PC-9 (cell line): ENCODE measurements around the gene INPP5A. TPM values are rescaled to one million over a fixed set of nuclear protein-coding genes. Genes with fewer than 3 reads are reported as not detected.

Experiments
- BruUV-seq: library from RNA; stranded (reverse); fragments of 400-500 nt; replicated peaks from 2 replicates; lab custom pipeline; 2021; lab: Mats Ljungman, UMichigan
- CTCF ChIA-PET: fragments of 300-600 bp; sonication (Branson Sonifier 250); formaldehyde crosslinking; loops from one replicate; lab custom pipeline; 2022; ENCODE audit warnings: antibody characterized with exemption; lab: Charles Lee
- POLR2A ChIA-PET: fragments of 300-600 bp; sonication (Branson Sonifier 250); formaldehyde crosslinking; loops from one replicate; lab custom pipeline; 2022; ENCODE audit warnings: antibody characterized with exemption; ENCODE audit not compliant: unreplicated experiment; lab: Charles Lee
- DNase-seq, 2 experiments: peaks; one replicate each; pipeline versions ENCODE4 v3.0.0 to v3.0.0-alpha.2; 2015 to 2022; ENCODE audit warnings: mixed read lengths in 1 of 2
- H2AFZ ChIP-seq: fragments of 200-600 bp; sonication (generic); 2 replicates; pipeline ENCODE4 v1.8.1; 2017; ENCODE audit warnings: antibody characterized with exemption
- H3F3A ChIP-seq: fragments of 200-600 bp; sonication (generic); 2 replicates; pipeline ENCODE4 v1.8.1; 2017; ENCODE audit warnings: antibody characterized with exemption, mild to moderate bottlenecking, low read depth; ENCODE audit not compliant: insufficient read depth
- H3K27ac ChIP-seq: fragments of 200-600 bp; sonication (generic); 2 replicates; pipeline ENCODE4 v1.6.1; 2016; ENCODE audit warnings: mixed run types
- H3K27me3 ChIP-seq: fragments of 200-600 bp; sonication (generic); 2 replicates; pipeline ENCODE4 v1.6.1; 2016; ENCODE audit warnings: low read depth, mixed run types; ENCODE audit not compliant: insufficient read depth
- H3K36me3 ChIP-seq: fragments of 200-600 bp; sonication (generic); 2 replicates; pipeline ENCODE4 v1.6.1; 2016; ENCODE audit warnings: low read depth, mixed run types
- H3K4me1 ChIP-seq: fragments of 200-600 bp; sonication (generic); replicated peaks from 2 replicates; pipeline ENCODE4 v1.6.1; 2016; ENCODE audit warnings: mixed run types; ENCODE audit not compliant: insufficient read depth
- H3K4me2 ChIP-seq: fragments of 200-600 bp; sonication (generic); 2 replicates; pipeline ENCODE4 v1.6.1; 2017; ENCODE audit warnings: mixed run types
- H3K4me3 ChIP-seq: fragments of 200-600 bp; sonication (generic); 2 replicates; pipeline ENCODE4 v1.6.1; 2016; ENCODE audit warnings: mixed run types
- H3K79me2 ChIP-seq: fragments of 200-600 bp; sonication (generic); 2 replicates; pipeline ENCODE4 v1.6.1; 2017; ENCODE audit warnings: low read depth, mixed run types
- H3K9me2 ChIP-seq: fragments of 200-600 bp; sonication (generic); 2 replicates; pipeline ENCODE4 v1.8.1; 2017; ENCODE audit warnings: mild to moderate bottlenecking; ENCODE audit not compliant: insufficient read depth
- H3K9me3 ChIP-seq: fragments of 200-600 bp; sonication (generic); 2 replicates; pipeline ENCODE4 v1.8.1; 2016; ENCODE audit warnings: low read depth; ENCODE audit not compliant: insufficient read depth
- H4K20me1 ChIP-seq: fragments of 200-600 bp; sonication (generic); 2 replicates; pipeline ENCODE4 v1.8.1; 2017; ENCODE audit not compliant: insufficient read depth
- CTCF ChIP-seq: fragments of 200-600 bp; sonication (generic); conservative IDR thresholded peaks from 2 replicates; pipeline ENCODE4 v1.6.1; 2017; ENCODE audit warnings: mixed run types, antibody characterized with exemption, mild to moderate bottlenecking, moderate library complexity
- EZH2 ChIP-seq: fragments of 200-600 bp; sonication (generic); IDR thresholded peaks from 2 replicates; pipeline ENCODE4 v1.8.0; 2017; ENCODE audit warnings: antibody characterized with exemption, low read depth
- intact Hi-C: fragments of 100-400 bp; cut with micrococcal nuclease; formaldehyde crosslinking; loops from one replicate; pipeline ENCODE4 v1.10.0; 2022; ENCODE audit not compliant: unreplicated experiment
- total RNA-seq: library from RNA; stranded (reverse); gene quantifications from 2 replicates; pipeline ENCODE4 v1.2.3, GENCODE V29; 2021

INPP5A gene
- total RNA-seq, 1 experiment from 2014 or later: 18.4 TPM

- peaks cover 32% of the 10 kb centered on the region for H3K4me1 ChIP-seq
- no peaks in the 10 kb centered on the region for H3K9me2 ChIP-seq
- no peak overlapping the region for H3K27ac ChIP-seq
- no TSS peak for BruUV-seq
- no peaks in the 10 kb centered on the region for H4K20me1 ChIP-seq
- peaks cover 35% of the 10 kb centered on the region for H3F3A ChIP-seq
- H3K4me3 ChIP-seq: no peak overlapping the region
- no peaks in the 10 kb centered on the region for H3K9me3 ChIP-seq
- no peak for DNase-seq
- H3K4me2 ChIP-seq: no peak overlapping the region
- ChIA-PET POLR2A (no interaction called here), CTCF (no interaction called here)
- no peak for TF ChIP-seq EZH2
- no peak for TF ChIP-seq CTCF
- H2AFZ ChIP-seq: no peak overlapping the region
- intact Hi-C loops: no loop called here
- H3K27me3 ChIP-seq: no peaks in the 10 kb centered on the region
- H3K79me2 ChIP-seq: no peaks in the 10 kb centered on the region
- H3K36me3 ChIP-seq: no peaks in the 10 kb centered on the region
Measured at GRCh38 chr10:132687181-132687892, 149.8 kb downstream of the INPP5A start.

- no peaks in the 10 kb centered on the region for H3K79me2 ChIP-seq
- ChIA-PET POLR2A (no interaction called here), CTCF (no interaction called here)
- H3F3A ChIP-seq: peaks cover 35% of the 10 kb centered on the region
- no peaks in the 10 kb centered on the region for H3K27me3 ChIP-seq
- H3K9me3 ChIP-seq: no peaks in the 10 kb centered on the region
- BruUV-seq: no TSS peak
- no peaks in the 10 kb centered on the region for H3K36me3 ChIP-seq
- DNase-seq: no peak
- H2AFZ ChIP-seq: no peak overlapping the region
- H3K4me2 ChIP-seq: no peak overlapping the region
- H3K9me2 ChIP-seq: no peaks in the 10 kb centered on the region
- TF ChIP-seq EZH2 (no peak), CTCF (no peak)
- intact Hi-C loops: no loop called here
- H3K27ac ChIP-seq: no peak overlapping the region
- peaks cover 32% of the 10 kb centered on the region for H3K4me1 ChIP-seq
- no peak overlapping the region for H3K4me3 ChIP-seq
- H4K20me1 ChIP-seq: no peaks in the 10 kb centered on the region
Measured at GRCh38 chr10:132687893-132688579, 150.4 kb downstream of the INPP5A start.

GRCh38 chr10:132688580-132689420, 151.2 kb downstream of the INPP5A start:
- H3F3A ChIP-seq: peaks cover 31% of the 10 kb centered on the region
- ChIA-PET POLR2A (no interaction called here), CTCF (interaction anchor here (0.6 kb wide), 1 partner anchor 334 kb away, joined by 3 read pairs; no protein-coding TSS in a partner anchor)
- no peak overlapping the region for H3K4me2 ChIP-seq
- H3K4me3 ChIP-seq: no peak overlapping the region
- peaks cover 28% of the 10 kb centered on the region for H3K4me1 ChIP-seq
- no peak overlapping the region for H3K27ac ChIP-seq
- H3K9me2 ChIP-seq: no peaks in the 10 kb centered on the region
- TF ChIP-seq CTCF: no peak
- no peaks in the 10 kb centered on the region for H3K36me3 ChIP-seq
- H3K9me3 ChIP-seq: no peaks in the 10 kb centered on the region
- no peaks in the 10 kb centered on the region for H3K79me2 ChIP-seq
- H4K20me1 ChIP-seq: no peaks in the 10 kb centered on the region
- intact Hi-C loops: no loop called here
- no TSS peak for BruUV-seq
- no peak overlapping the region for H2AFZ ChIP-seq
- H3K27me3 ChIP-seq: no peaks in the 10 kb centered on the region
- no peak for DNase-seq
